Lower leg skin (tissue), 3 donors: Measurements from ENCODE around the gene TCOF1.

ENCODE experiments used
- CTCF ChIP-seq, 3 donors: fragments of 450-650 bp; IDR thresholded peaks; one replicate each; pipeline ENCODE4 v1.5.1; 2016; ENCODE audit warnings: antibody characterized with exemption in 3 of 3, mild to moderate bottlenecking in 3 of 3, moderate library complexity in 2 of 3
- POLR2A ChIP-seq, 2 donors: fragments of 450-650 bp; IDR thresholded peaks; one replicate each; pipeline ENCODE4 v1.6.1; 2016 to 2017; ENCODE audit warnings: antibody characterized with exemption in 2 of 2, mild to moderate bottlenecking in 1 of 2, moderate library complexity in 1 of 2

GRCh38 chr5:150428978-150429377 lies 71.5 kb downstream of the TCOF1 start:
- no peak for TF ChIP-seq POLR2A (IDR thresholded peaks at IDR 0.05)
- TF ChIP-seq CTCF (IDR thresholded peaks at IDR 0.05) = no peak
